ENCODE results near the gene PIP5K1C. TPM values are rescaled to one million over a fixed set of nuclear protein-coding genes. Genes with fewer than 3 reads are reported as not detected.

Gene PIP5K1C
- total RNA-seq, 1 experiment from 2014 or later: 34.0 TPM

DNA sequence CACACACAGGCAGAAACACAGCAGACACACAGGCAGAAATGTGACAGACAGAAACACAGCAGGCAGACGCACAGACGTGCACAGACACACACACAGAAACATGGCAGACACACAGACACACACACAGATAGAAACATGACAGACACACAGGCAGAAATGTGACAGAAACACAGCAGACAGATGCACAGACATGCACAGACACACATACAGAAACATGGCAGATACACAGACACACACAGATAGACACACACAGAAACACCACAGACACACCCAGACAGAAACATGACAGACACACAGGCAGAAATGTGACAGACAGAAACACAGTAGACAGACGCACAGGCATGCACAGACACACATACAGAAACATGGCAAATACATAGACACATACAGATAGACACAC, 94.9 kb downstream of the PIP5K1C start:
- Mint-ChIP-seq H3K9me3 (no peaks in the 10 kb centered on the region), H3K4me1 (peaks cover 11% of the 10 kb centered on the region), H3K36me3 (no peaks in the 10 kb centered on the region; the same call in 1 of the 2 replicates), H3K27me3 (ENCODE audit: low read depth) (no peaks in the 10 kb centered on the region), H3K4me3 (no peak overlapping the region), H3K27ac (no peak overlapping the region)
- ATAC-seq: no peak
- CTCF ChIA-PET: no interaction called here
- no peak for DNase-seq (ENCODE audit: low spot score)
- POLR2A ChIA-PET: no interaction called here
- TF ChIP-seq ZNF263 (CRISPR knock-in tag; IDR thresholded peaks at IDR 0.05; ENCODE audit: low read depth): no peak
- no peak for TF ChIP-seq ATF1 (CRISPR knock-in tag; IDR thresholded peaks at IDR 0.05)
- TF ChIP-seq, protein P1, sequence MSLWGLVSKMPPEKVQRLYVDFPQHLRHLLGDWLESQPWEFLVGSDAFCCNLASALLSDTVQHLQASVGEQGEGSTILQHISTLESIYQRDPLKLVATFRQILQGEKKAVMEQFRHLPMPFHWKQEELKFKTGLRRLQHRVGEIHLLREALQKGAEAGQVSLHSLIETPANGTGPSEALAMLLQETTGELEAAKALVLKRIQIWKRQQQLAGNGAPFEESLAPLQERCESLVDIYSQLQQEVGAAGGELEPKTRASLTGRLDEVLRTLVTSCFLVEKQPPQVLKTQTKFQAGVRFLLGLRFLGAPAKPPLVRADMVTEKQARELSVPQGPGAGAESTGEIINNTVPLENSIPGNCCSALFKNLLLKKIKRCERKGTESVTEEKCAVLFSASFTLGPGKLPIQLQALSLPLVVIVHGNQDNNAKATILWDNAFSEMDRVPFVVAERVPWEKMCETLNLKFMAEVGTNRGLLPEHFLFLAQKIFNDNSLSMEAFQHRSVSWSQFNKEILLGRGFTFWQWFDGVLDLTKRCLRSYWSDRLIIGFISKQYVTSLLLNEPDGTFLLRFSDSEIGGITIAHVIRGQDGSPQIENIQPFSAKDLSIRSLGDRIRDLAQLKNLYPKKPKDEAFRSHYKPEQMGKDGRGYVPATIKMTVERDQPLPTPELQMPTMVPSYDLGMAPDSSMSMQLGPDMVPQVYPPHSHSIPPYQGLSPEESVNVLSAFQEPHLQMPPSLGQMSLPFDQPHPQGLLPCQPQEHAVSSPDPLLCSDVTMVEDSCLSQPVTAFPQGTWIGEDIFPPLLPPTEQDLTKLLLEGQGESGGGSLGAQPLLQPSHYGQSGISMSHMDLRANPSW (CRISPR knock-in tag; conservative IDR thresholded peaks at IDR 0.05; ENCODE audit: low read depth): no peak
- TF ChIP-seq NFYB (CRISPR knock-in tag; conservative IDR thresholded peaks at IDR 0.05; ENCODE audit: low read depth): no peak

DNA sequence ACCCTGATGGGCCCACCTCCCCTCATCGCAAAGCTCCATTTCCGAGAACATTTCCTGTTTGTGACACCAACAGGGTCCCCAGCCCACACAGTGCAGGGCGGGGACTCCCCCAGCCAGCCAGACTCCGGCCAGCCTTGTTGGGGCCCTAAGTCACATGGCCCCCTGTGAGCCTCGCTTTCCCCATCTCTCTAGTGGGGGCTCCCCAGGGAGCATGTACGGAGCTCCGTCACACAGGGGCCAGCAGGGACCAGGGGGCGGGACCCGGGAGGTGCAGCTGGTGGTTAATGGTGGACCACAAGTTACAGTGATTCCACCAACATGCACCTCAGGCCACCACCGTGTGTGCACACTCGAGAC, 95.3 kb downstream of the PIP5K1C start:
- Mint-ChIP-seq H3K9me3 (no peaks in the 10 kb centered on the region), H3K4me3 (no peak overlapping the region), H3K27me3 (ENCODE audit: low read depth) (no peaks in the 10 kb centered on the region), H3K36me3 (no peaks in the 10 kb centered on the region), H3K4me1 (peaks cover 11% of the 10 kb centered on the region), H3K27ac (no peak overlapping the region)
- CTCF ChIA-PET: interaction anchor here (1.0 kb wide), 1 partner anchor 19 kb away, joined by 3 read pairs; the partner anchor contains the start of gene GIPC3
- DNase-seq (ENCODE audit: low spot score) (no peak), ATAC-seq (no peak)
- POLR2A ChIA-PET: no interaction called here
- TF ChIP-seq JUN (CRISPR knock-in tag; IDR thresholded peaks at IDR 0.05): no peak
- no peak for TF ChIP-seq CREB1 (CRISPR knock-in tag; IDR thresholded peaks at IDR 0.05)
- TF ChIP-seq MLX (CRISPR knock-in tag; IDR thresholded peaks at IDR 0.05): no peak
- no peak for TF ChIP-seq ZNF317 (CRISPR knock-in tag; IDR thresholded peaks at IDR 0.05; ENCODE audit: borderline replicate concordance, low read depth)
- TF ChIP-seq, protein P2, sequence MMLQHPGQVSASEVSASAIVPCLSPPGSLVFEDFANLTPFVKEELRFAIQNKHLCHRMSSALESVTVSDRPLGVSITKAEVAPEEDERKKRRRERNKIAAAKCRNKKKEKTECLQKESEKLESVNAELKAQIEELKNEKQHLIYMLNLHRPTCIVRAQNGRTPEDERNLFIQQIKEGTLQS (CRISPR knock-in tag; conservative IDR thresholded peaks at IDR 0.05): no peak
- TF ChIP-seq ATF2 (CRISPR knock-in tag; IDR thresholded peaks at IDR 0.05; ENCODE audit: borderline replicate concordance, low read depth): no peak
- TF ChIP-seq ZNF416 (CRISPR knock-in tag; IDR thresholded peaks at IDR 0.05): no peak
- TF ChIP-seq PREB (CRISPR knock-in tag; IDR thresholded peaks at IDR 0.05; ENCODE audit: borderline replicate concordance): no peak

DNA sequence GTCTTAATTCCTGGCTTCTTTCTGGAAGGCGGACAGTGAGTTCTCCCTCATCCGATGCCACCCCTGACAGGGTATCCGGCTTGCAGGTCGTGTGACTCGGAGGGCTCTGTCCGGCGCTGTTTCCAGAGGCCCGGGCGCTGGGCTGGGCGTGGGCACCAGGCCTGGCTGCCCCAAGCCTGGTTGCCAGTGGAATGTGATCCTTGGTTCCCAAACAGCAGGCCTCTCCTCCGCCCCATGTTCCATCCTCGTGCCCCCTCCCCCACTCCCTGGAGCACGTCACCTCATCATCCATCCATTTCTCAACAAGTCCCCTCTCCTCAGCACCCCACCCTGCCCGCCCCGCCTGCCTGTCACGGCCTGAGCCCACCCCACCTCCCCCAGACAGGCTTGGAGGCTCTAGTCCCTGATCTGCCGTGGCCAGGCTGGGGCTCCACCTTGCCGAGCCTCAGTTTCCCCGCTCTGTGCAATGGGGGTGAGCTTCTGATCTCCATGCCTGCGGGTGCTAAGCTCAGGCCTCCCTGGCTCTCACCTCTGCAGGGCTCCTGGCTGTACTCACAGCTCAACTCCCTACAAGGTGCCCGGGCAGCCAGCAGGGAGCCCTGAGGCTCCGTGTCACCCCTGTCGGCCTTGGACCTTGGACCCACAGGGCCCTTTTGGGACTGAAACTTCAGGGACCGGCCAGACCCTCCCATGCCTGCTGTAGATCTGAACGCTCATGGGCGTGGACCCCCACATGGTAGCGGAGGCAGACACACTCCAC, 95.9 kb downstream of the PIP5K1C start:
- DNase-seq (ENCODE audit: low spot score) (no peak), ATAC-seq (no peak)
- POLR2A ChIA-PET: no interaction called here
- Mint-ChIP-seq H3K9me3 (no peaks in the 10 kb centered on the region), H3K36me3 (no peaks in the 10 kb centered on the region), H3K27me3 (ENCODE audit: low read depth) (no peaks in the 10 kb centered on the region), H3K4me1 (peaks cover 11% of the 10 kb centered on the region), H3K4me3 (no peak overlapping the region), H3K27ac (no peak overlapping the region)
- CTCF ChIA-PET: interaction anchor here (1.0 kb wide), 1 partner anchor 19 kb away, joined by 3 read pairs; the partner anchor contains the start of gene GIPC3
- no peak for TF ChIP-seq ZNF396 (CRISPR knock-in tag; IDR thresholded peaks at IDR 0.05; ENCODE audit: borderline replicate concordance)
- TF ChIP-seq SOX15 (CRISPR knock-in tag; IDR thresholded peaks at IDR 0.05): no peak
- no peak for TF ChIP-seq NR2C2 (CRISPR knock-in tag; IDR thresholded peaks at IDR 0.05)
- TF ChIP-seq ATF2 (CRISPR knock-in tag; IDR thresholded peaks at IDR 0.05; ENCODE audit: borderline replicate concordance, low read depth): no peak
- no peak for TF ChIP-seq ZNF281 (CRISPR knock-in tag; IDR thresholded peaks at IDR 0.05)
- TF ChIP-seq RORB (CRISPR knock-in tag; IDR thresholded peaks at IDR 0.05): no peak
- TF ChIP-seq CDX4 (CRISPR knock-in tag; IDR thresholded peaks at IDR 0.05; ENCODE audit: borderline replicate concordance): no peak
- no peak for TF ChIP-seq ZNF423 (CRISPR knock-in tag; IDR thresholded peaks at IDR 0.05)
